IPS-18c (cell line): ENCODE data around the gene SPATA31C2.

Experiments
- H3K4me3 ChIP-seq: 2 replicates; pipeline ENCODE4 v1.7.0; 2013; ENCODE audit warnings: low read depth, mild to moderate bottlenecking, low read length, moderate library complexity; ENCODE audit not compliant: insufficient read depth
- H3K9me3 ChIP-seq: one replicate; pipeline ENCODE4 v1.6.1; 2013; ENCODE audit warnings: mild to moderate bottlenecking, low read length, moderate library complexity; ENCODE audit not compliant: control insufficient read depth, insufficient read depth

Gene SPATA31C2

GRCh38 chr9:88084357-88085183 lies 53.7 kb downstream of the SPATA31C2 start:
- Histone ChIP-seq H3K9me3 (no peaks in the 10 kb centered on the region), H3K4me3 (no peak overlapping the region)
